Stomach (tissue), 4 donors: ENCODE measurements around the gene PYGO2.

Experiments
- CTCF ChIP-seq, 7 experiments: fragments of 450-650 bp in 4 of 7; fragments of 200-600 bp in 3 of 7; sonication (generic) in 3 of 7; IDR thresholded peaks; one replicate each; pipeline ENCODE4 v1.5.1; 2016 to 2019; ENCODE audit warnings: antibody characterized with exemption in 7 of 7, control low read depth in 2 of 7, mild to moderate bottlenecking in 1 of 7
- POLR2A ChIP-seq, 4 donors: fragments of 450-650 bp; IDR thresholded peaks; one replicate each; pipeline ENCODE4 v1.6.1; 2016; ENCODE audit warnings: antibody characterized with exemption in 4 of 4, control low read depth in 2 of 4, mild to moderate bottlenecking in 1 of 4, moderate library complexity in 1 of 4
- POLR2AphosphoS5 ChIP-seq, 3 donors: sonication (generic); formaldehyde crosslinking; IDR thresholded peaks; one replicate each; pipeline ENCODE4 v1.6.1; 2016; ENCODE audit warnings: antibody characterized with exemption in 3 of 3

GRCh38 chr1:154934358-154934948, 27.1 kb downstream of the PYGO2 start:
- TF ChIP-seq POLR2A (IDR thresholded peaks at IDR 0.05) (no peak), CTCF (IDR thresholded peaks at IDR 0.05) (no peak), POLR2AphosphoS5 (IDR thresholded peaks at IDR 0.05) (no peak)
